HepG2 (cell line): ENCODE data around the gene C22orf15. TPM values are rescaled to one million over a fixed set of nuclear protein-coding genes. Genes with fewer than 3 reads are reported as not detected.
A peak's percentile ranks its signal among the peaks of the same experiment; 100 is the strongest.

Source experiments
- ARNTL ChIP-seq: sonication (generic); formaldehyde crosslinking; IDR thresholded peaks from 2 replicates; pipeline ENCODE4 v1.4.0; 2020; ENCODE audit warnings: mild to moderate bottlenecking, missing genetic modification reagents
- CAMTA2 ChIP-seq: sonication (generic); formaldehyde crosslinking; IDR thresholded peaks from 2 replicates; pipeline ENCODE4 v1.4.0; 2020; ENCODE audit warnings: mild to moderate bottlenecking, missing genetic modification reagents, borderline replicate concordance
- CBX2 ChIP-seq, 2 experiments: fragments of 200-600 bp in 1 of 2; sonication (generic); formaldehyde crosslinking in 1 of 2; IDR thresholded peaks; 2 replicates each; pipeline versions ENCODE4 v1.7.0 to v1.8.1; 2018 to 2022; ENCODE audit warnings: low read depth in 2 of 2, low read length in 1 of 2, mild to moderate bottlenecking in 1 of 2, missing genetic modification reagents in 1 of 2
- FOXA3 ChIP-seq: IDR thresholded peaks from 2 replicates; pipeline ENCODE4 v1.6.1; 2016; ENCODE audit warnings: missing genetic modification reagents, missing compliant biosample characterization
- FOXC1 ChIP-seq: sonication (generic); formaldehyde crosslinking; IDR thresholded peaks from 2 replicates; pipeline ENCODE4 v1.8.0; 2022; ENCODE audit warnings: mild to moderate bottlenecking, missing genetic modification reagents, borderline replicate concordance
- FOXK1 ChIP-seq: sonication (generic); formaldehyde crosslinking; IDR thresholded peaks from 2 replicates; pipeline ENCODE4 v1.4.0; 2020; ENCODE audit warnings: low read depth, missing genetic modification reagents, borderline replicate concordance
- FOXM1 ChIP-seq: sonication (generic); formaldehyde crosslinking; IDR thresholded peaks from 2 replicates; pipeline ENCODE4 v1.5.0; 2020; ENCODE audit warnings: missing genetic modification reagents
- GLMP ChIP-seq: sonication (generic); formaldehyde crosslinking; IDR thresholded peaks from 2 replicates; pipeline ENCODE4 v1.9.0; 2021; ENCODE audit warnings: missing genetic modification reagents, mild to moderate bottlenecking, borderline replicate concordance
- MLX ChIP-seq: IDR thresholded peaks from 2 replicates; pipeline ENCODE4 v1.6.1; 2016
- NCOR1 ChIP-seq: fragments of 200-600 bp; sonication (generic); IDR thresholded peaks from 2 replicates; pipeline ENCODE4 v1.7.0; 2017; ENCODE audit warnings: antibody characterized with exemption, low read length, borderline replicate concordance
- NFATC3 ChIP-seq: sonication (generic); formaldehyde crosslinking; IDR thresholded peaks from 2 replicates; pipeline ENCODE4 v1.5.1; 2020; ENCODE audit warnings: mild to moderate bottlenecking, missing genetic modification reagents
- RBAK ChIP-seq: sonication (generic); formaldehyde crosslinking; IDR thresholded peaks from 2 replicates; pipeline ENCODE4 v1.5.1; 2020; ENCODE audit warnings: mild to moderate bottlenecking, missing genetic modification reagents
- SKIL ChIP-seq: sonication (generic); formaldehyde crosslinking; IDR thresholded peaks from 2 replicates; pipeline ENCODE4 v1.8.0; 2022; ENCODE audit warnings: missing genetic modification reagents, mild to moderate bottlenecking, moderate library complexity, borderline replicate concordance
- TARDBP ChIP-seq: sonication (generic); formaldehyde crosslinking; IDR thresholded peaks from 2 replicates; pipeline ENCODE4 v1.8.0; 2022; ENCODE audit warnings: mild to moderate bottlenecking, missing genetic modification reagents
- TP53 ChIP-seq: sonication (generic); formaldehyde crosslinking; conservative IDR thresholded peaks from 2 replicates; pipeline ENCODE4 v1.4.0; 2020; ENCODE audit warnings: missing genetic modification reagents
- XRCC5 ChIP-seq: fragments of 200-400 bp; formaldehyde crosslinking; optimal IDR thresholded peaks from 2 replicates; pipeline ENCODE3; 2017; ENCODE audit warnings: mild to moderate bottlenecking, low read length
- ZBTB46 ChIP-seq: sonication (generic); formaldehyde crosslinking; IDR thresholded peaks from 2 replicates; pipeline ENCODE4 v1.4.0; 2020; ENCODE audit warnings: mild to moderate bottlenecking, missing genetic modification reagents, borderline replicate concordance
- ZNF124 ChIP-seq: sonication (generic); formaldehyde crosslinking; IDR thresholded peaks from 2 replicates; pipeline ENCODE4 v1.4.0; 2020; ENCODE audit warnings: missing genetic modification reagents
- ZNF383 ChIP-seq: sonication (generic); formaldehyde crosslinking; IDR thresholded peaks from 2 replicates; pipeline ENCODE4 v1.4.0; 2020; ENCODE audit warnings: missing genetic modification reagents, mild to moderate bottlenecking, borderline replicate concordance
- ZNF564 ChIP-seq: sonication (generic); formaldehyde crosslinking; IDR thresholded peaks from 2 replicates; pipeline ENCODE4 v1.8.1; 2023; ENCODE audit warnings: mild to moderate bottlenecking, missing genetic modification reagents
- polyA plus RNA-seq, 8 experiments: library from polyadenylated mRNA; depleted of rRNA in 3 of 8; stranded (reverse) in 7 of 8; unstranded in 1 of 8; fragments of >200 nt; fragmentation: Illumina TruSeq in 4 of 8; extraction: Trizol in 4 of 8; gene quantifications; 2 replicates each; pipeline versions ENCODE4 v1.2.1 to v1.2.3, GENCODE V29; 2011 to 2016; ENCODE audit warnings: low read depth in 4 of 8, missing spikeins in 1 of 8, mixed read lengths in 1 of 8; ENCODE audit not compliant: insufficient read depth in 1 of 8
- total RNA-seq, 5 experiments: library from RNA; depleted of rRNA; stranded (reverse); fragments of >200 nt; fragmentation: Illumina TruSeq; extraction: Trizol; gene quantifications; 2 replicates each; pipeline ENCODE4 v1.2.3, GENCODE V29; 2016; ENCODE audit warnings: low read depth in 1 of 5

The C22orf15 gene
- total and polyA plus RNA-seq, 2 of the 13 experiments (the other 11 are each of a cell fraction or from before 2014, with no cell fraction given) = not detected

- TF ChIP-seq GLMP (CRISPR knock-in tag) (no peak), SKIL (CRISPR knock-in tag) (peak; percentile 37; the same call in 1 of the 2 replicates), MLX (CRISPR knock-in tag) (peak; percentile 37; the same call in 1 of the 2 replicates), XRCC5 (peak; percentile 23), TARDBP (CRISPR knock-in tag) (peak; percentile 94), NCOR1 (no peak), CAMTA2 (CRISPR knock-in tag) (peak; percentile 94), TP53 (CRISPR knock-in tag) (peak; percentile 73), ZNF564 (CRISPR knock-in tag) (peak; percentile 81; the same call in 1 of the 2 replicates), ZNF383 (no peak), RBAK (no peak), FOXC1 (CRISPR knock-in tag) (peak; percentile 88), FOXK1 (no peak), ARNTL (peak; percentile 66; the same call in 1 of the 2 replicates), NFATC3 (no peak), FOXM1 (CRISPR knock-in tag) (no peak), ZNF124 (CRISPR knock-in tag) (no peak; the same call in 1 of the 2 replicates), FOXA3 (CRISPR knock-in tag) (peak; percentile 43), CBX2 (IDR thresholded peaks at IDR 0.05; ENCODE audit: low read depth, low read length) (no peak), CBX2 (CRISPR knock-in tag; IDR thresholded peaks at IDR 0.05; ENCODE audit: low read depth) (0 out of 2 replicates have a peak, but pooled peaks have one; percentile 23), ZBTB46 (CRISPR knock-in tag) (no peak)
These were observed 45.7 kb upstream of the C22orf15 start (continued) for GRCh38 chr22:23716811-23717801.
